ENCODE results near the gene RMDN2.
"Not testable (repeated sequence)": the region's sequence is repeated elsewhere in the genome, so short reads cannot be mapped to it uniquely, and the experiment has no call there.

The RMDN2 gene

GRCh38 chr2:37993143-37993542, 68.1 kb downstream of the RMDN2 start:
- no peak for DNase-seq (ENCODE audit: low spot score)

GRCh38 chr2:37997629-37998028, 72.5 kb downstream of the RMDN2 start:
- DNase-seq (ENCODE audit: low spot score): no peak

- no peak for DNase-seq (ENCODE audit: low spot score)
These were observed 75.6 kb downstream of the RMDN2 start for GRCh38 chr2:38000485-38001222.

- not testable (repeated sequence) for DNase-seq (ENCODE audit: low spot score)
These were observed 85.1 kb downstream of the RMDN2 start for GRCh38 chr2:38010187-38010586.

GRCh38 chr2:38010995-38011394, 85.9 kb downstream of the RMDN2 start:
- no peak for DNase-seq (ENCODE audit: low spot score)

- DNase-seq (ENCODE audit: low spot score): no peak
These were observed 88.2 kb downstream of the RMDN2 start for GRCh38 chr2:38013158-38013752.

GRCh38 chr2:38016219-38016618, 91.1 kb downstream of the RMDN2 start:
- DNase-seq (ENCODE audit: low spot score): no peak

- DNase-seq (ENCODE audit: low spot score): no peak
These were observed 92.7 kb downstream of the RMDN2 start for GRCh38 chr2:38017836-38018235.

GRCh38 chr2:38020359-38021069, 95.4 kb downstream of the RMDN2 start:
- not testable (repeated sequence) for DNase-seq (ENCODE audit: low spot score)

- DNase-seq (ENCODE audit: low spot score): no peak
These were observed 96.5 kb downstream of the RMDN2 start for GRCh38 chr2:38021589-38021988.

GRCh38 chr2:38026846-38027245, 101.8 kb downstream of the RMDN2 start:
- no peak for DNase-seq (ENCODE audit: low spot score)

- DNase-seq (ENCODE audit: low spot score): no peak
These were observed 103.7 kb downstream of the RMDN2 start for GRCh38 chr2:38028829-38029228.

- DNase-seq (ENCODE audit: low spot score): no peak
These were observed 104.4 kb downstream of the RMDN2 start for GRCh38 chr2:38029512-38029911.

GRCh38 chr2:38030635-38031355, 105.7 kb downstream of the RMDN2 start:
- no peak for DNase-seq (ENCODE audit: low spot score)

- DNase-seq (ENCODE audit: low spot score): no peak
These were observed 107.9 kb downstream of the RMDN2 start for GRCh38 chr2:38032946-38033345.

GRCh38 chr2:38033646-38034045, 108.6 kb downstream of the RMDN2 start:
- no peak for DNase-seq (ENCODE audit: low spot score)

GRCh38 chr2:38035968-38036367, 110.9 kb downstream of the RMDN2 start:
- DNase-seq (ENCODE audit: low spot score): no peak

GRCh38 chr2:38037325-38037724, 112.2 kb downstream of the RMDN2 start:
- no peak for DNase-seq (ENCODE audit: low spot score)

GRCh38 chr2:38037757-38038621, 112.9 kb downstream of the RMDN2 start:
- peak; percentile 14 for DNase-seq (ENCODE audit: low spot score)

- no peak for DNase-seq (ENCODE audit: low spot score)
These were observed 113.6 kb downstream of the RMDN2 start for GRCh38 chr2:38038682-38039081.

GRCh38 chr2:38039121-38039910, 114.2 kb downstream of the RMDN2 start:
- DNase-seq (ENCODE audit: low spot score): no peak

All from iPS-NIHi11 (cell line).